Endothelial cell (in vitro differentiated cells): ENCODE results near the gene COL15A1. TPM values are rescaled to one million over a fixed set of nuclear protein-coding genes. Genes with fewer than 3 reads are reported as not detected.

Source experiments
- DNase-seq: peaks from one replicate; pipeline ENCODE4 v3.0.0; 2021; ENCODE audit warnings: low spot score
- H3K27ac Mint-ChIP-seq: one replicate; pipeline ENCODE4 v1.8.0; 2021; ENCODE audit warnings: mixed read lengths, inconsistent platforms; ENCODE audit not compliant: unreplicated experiment
- H3K27me3 Mint-ChIP-seq: one replicate; pipeline ENCODE4 v1.8.0; 2021; ENCODE audit warnings: mild to moderate bottlenecking, moderate library complexity, mixed read lengths, inconsistent platforms; ENCODE audit not compliant: unreplicated experiment
- H3K36me3 Mint-ChIP-seq: one replicate; pipeline ENCODE4 v1.8.0; 2021; ENCODE audit warnings: mild to moderate bottlenecking, low read depth, mixed read lengths, inconsistent platforms; ENCODE audit not compliant: unreplicated experiment
- H3K4me1 Mint-ChIP-seq: one replicate; pipeline ENCODE4 v1.8.0; 2021; ENCODE audit warnings: mild to moderate bottlenecking, mixed read lengths, inconsistent platforms; ENCODE audit not compliant: unreplicated experiment
- H3K4me3 Mint-ChIP-seq: one replicate; pipeline ENCODE4 v1.8.0; 2021; ENCODE audit warnings: mild to moderate bottlenecking, mixed read lengths, inconsistent platforms; ENCODE audit not compliant: unreplicated experiment
- H3K9me3 Mint-ChIP-seq: one replicate; pipeline ENCODE4 v1.8.0; 2021; ENCODE audit warnings: mixed read lengths, inconsistent platforms; ENCODE audit not compliant: unreplicated experiment
- total RNA-seq: library from RNA; stranded (reverse); fragmentation: NEBNext Ultra II Directional; extraction: Animal tissue kit (Norgen Biotek cat#: 25700); gene quantifications from one replicate; pipeline ENCODE4 v1.2.1, GENCODE V29; 2021; ENCODE audit not compliant: unreplicated experiment
- TF ChIP-seq, protein P1 (sequence below): fragments of 200-600 bp; sonication (generic); IDR thresholded peaks from one replicate; pipeline ENCODE4 v1.5.0; 2021; ENCODE audit warnings: antibody characterized with exemption; ENCODE audit not compliant: unreplicated experiment

Gene COL15A1
- total RNA-seq, 1 donor from 2014 or later, result 24.0 TPM

DNA sequence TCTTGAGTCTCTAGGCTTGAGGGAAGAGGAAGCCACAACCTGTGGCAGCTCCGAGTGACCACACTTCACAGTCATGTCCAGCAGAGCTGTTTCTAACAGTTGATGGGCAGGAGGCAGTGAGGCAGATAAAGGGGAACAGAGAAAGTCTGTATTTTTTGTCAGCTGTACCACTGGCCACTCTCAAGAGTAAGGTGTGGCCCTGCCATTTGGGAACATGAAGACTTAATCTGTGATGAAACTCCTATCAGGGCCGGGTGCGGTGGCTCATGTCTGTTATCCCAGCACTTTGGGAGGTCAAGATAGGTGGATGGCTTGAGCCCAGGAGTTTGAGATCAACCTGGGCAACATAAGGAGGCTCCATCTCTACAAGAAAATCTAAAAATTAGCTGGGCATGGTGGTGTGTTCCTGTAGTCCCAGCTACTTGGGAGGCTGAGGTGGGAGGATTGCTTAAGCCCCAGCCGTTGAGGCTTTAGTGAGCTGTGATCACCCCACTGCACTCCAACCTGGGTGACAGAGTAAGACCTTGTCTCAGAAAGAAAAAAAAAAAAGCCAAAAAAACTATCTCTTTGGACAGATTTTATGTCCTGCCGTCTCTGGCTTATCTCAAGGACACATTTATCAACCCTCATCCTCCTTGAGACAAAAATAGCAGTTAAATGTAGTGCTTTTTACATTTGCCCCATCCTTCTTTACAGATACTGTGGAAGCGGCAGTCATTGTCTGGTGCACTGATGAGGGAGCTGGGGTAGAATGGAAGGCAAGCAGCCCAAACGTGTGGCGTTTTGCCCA is 11.9 kb upstream of the COL15A1 start:
- Mint-ChIP-seq H3K9me3 (no peaks in the 10 kb centered on the region), H3K27ac (no peak overlapping the region), H3K36me3 (no peaks in the 10 kb centered on the region), H3K27me3 (no peaks in the 10 kb centered on the region), H3K4me1 (no peaks in the 10 kb centered on the region), H3K4me3 (no peak overlapping the region)
- TF ChIP-seq, protein P1, sequence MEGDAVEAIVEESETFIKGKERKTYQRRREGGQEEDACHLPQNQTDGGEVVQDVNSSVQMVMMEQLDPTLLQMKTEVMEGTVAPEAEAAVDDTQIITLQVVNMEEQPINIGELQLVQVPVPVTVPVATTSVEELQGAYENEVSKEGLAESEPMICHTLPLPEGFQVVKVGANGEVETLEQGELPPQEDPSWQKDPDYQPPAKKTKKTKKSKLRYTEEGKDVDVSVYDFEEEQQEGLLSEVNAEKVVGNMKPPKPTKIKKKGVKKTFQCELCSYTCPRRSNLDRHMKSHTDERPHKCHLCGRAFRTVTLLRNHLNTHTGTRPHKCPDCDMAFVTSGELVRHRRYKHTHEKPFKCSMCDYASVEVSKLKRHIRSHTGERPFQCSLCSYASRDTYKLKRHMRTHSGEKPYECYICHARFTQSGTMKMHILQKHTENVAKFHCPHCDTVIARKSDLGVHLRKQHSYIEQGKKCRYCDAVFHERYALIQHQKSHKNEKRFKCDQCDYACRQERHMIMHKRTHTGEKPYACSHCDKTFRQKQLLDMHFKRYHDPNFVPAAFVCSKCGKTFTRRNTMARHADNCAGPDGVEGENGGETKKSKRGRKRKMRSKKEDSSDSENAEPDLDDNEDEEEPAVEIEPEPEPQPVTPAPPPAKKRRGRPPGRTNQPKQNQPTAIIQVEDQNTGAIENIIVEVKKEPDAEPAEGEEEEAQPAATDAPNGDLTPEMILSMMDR, result no peak
- no peak for DNase-seq

DNA sequence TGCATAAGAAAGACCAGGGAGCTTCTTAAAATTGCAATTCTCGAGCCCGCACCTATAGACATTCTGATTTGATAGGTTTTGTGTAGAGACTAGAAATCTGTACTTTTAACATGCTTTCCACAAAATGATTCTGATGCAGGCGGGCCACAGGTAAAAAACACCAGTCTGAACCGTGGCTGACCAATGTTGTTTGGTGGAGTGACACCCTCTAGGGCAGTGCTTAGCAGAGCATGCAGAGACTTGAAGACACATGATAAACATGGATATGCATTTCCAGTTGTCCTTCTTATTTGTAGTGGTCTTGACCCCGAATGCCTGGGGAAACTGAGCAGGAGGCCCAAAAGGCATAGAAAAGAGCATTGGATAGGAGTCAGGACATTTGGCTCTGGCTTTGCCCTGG is 10.5 kb upstream of the COL15A1 start:
- Mint-ChIP-seq H3K4me3 (no peak overlapping the region), H3K36me3 (no peaks in the 10 kb centered on the region), H3K4me1 (no peaks in the 10 kb centered on the region), H3K27ac (no peak overlapping the region), H3K27me3 (no peaks in the 10 kb centered on the region), H3K9me3 (no peaks in the 10 kb centered on the region)
- TF ChIP-seq, protein P1, result no peak
- DNase-seq, result no peak

DNA sequence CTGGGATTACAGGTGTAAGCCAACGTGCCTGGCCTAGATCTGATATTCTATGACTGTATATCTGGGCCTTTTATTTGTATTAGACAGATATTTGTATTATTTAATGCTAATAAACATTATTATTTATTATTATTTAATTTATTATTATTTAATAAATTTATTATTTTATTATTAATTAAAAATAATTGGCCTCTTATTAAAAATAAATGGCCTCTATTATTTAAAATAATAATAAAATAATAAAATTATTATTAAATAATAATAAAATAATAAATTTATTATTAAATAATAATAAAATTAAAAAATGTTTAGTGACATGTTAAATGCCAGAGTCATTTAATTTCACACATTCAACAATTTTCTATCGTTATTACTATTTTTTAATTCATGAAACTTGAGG is 9.8 kb upstream of the COL15A1 start:
- Mint-ChIP-seq H3K4me3 (no peak overlapping the region), H3K27ac (no peak overlapping the region), H3K27me3 (peaks cover 1% of the 10 kb centered on the region), H3K36me3 (no peaks in the 10 kb centered on the region), H3K4me1 (peaks cover 5% of the 10 kb centered on the region), H3K9me3 (no peaks in the 10 kb centered on the region)
- TF ChIP-seq, protein P1, result no peak
- DNase-seq, result no peak

DNA sequence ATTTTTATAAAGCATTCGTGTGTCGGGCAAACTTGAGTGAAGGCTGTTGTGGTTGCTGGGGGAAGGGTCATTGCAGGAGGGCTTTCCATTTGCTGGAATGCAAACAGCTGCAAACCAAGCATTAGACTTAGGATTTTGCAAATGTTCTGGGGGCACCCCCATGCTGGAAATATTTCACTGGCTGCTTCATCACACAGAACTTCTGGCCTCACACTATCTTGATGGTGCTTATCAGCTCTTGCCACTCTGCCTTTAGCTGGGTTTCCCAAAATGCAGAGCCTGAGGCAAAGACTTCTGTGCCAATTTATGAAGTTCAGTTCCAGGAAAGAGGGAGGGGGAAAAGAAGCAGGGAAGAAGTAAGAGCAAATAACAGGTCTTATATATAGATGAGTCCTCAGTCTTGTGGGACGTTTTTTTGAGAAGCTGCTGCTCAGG is 8.6 kb upstream of the COL15A1 start:
- H3K4me1 Mint-ChIP-seq, result peaks cover 17% of the 10 kb centered on the region

DNA sequence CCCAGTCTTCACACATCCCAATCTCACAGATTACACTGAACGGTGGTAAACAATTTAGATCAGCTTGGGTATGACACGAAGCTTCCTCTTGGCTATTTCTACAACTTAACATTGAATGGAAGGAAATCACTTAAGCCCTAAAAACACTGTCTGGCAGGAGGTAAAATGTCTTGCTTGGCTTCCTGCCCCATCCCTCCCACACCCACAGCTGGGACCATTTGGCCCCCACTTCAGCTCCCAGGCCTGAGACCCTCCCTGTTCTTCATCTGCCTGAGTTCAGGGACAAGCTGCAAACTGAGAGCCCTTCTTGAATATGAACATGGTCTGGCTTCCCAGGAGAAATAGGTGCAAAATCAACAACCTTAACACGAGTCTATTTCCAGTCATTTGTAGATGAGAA is 3.4 kb upstream of the COL15A1 start:
- Mint-ChIP-seq H3K36me3 (no peaks in the 10 kb centered on the region), H3K27ac (peak overlapping the region; percentile 73), H3K4me1 (peaks cover 43% of the 10 kb centered on the region), H3K27me3 (peaks cover 4% of the 10 kb centered on the region), H3K4me3 (no peak overlapping the region), H3K9me3 (no peaks in the 10 kb centered on the region)
- DNase-seq, result no peak
- TF ChIP-seq, protein P1, result no peak

More for the DNA sequence above, 8.6 kb upstream of the COL15A1 start:
- Mint-ChIP-seq H3K9me3 (no peaks in the 10 kb centered on the region), H3K4me3 (no peak overlapping the region), H3K27me3 (peaks cover 4% of the 10 kb centered on the region), H3K36me3 (no peaks in the 10 kb centered on the region), H3K27ac (no peak overlapping the region)
- TF ChIP-seq, protein P1, result no peak
- no peak for DNase-seq
